HepG2 (cell line): ENCODE measurements around the gene ELF1. TPM values are rescaled to one million over a fixed set of nuclear protein-coding genes. Genes with fewer than 3 reads are reported as not detected.

Source experiments
- ATAC-seq: fragments of 200-7000 bp; cut with Tn5 transposase; 3 replicates; pipeline ENCODE4 v1.9.1; 2020; ENCODE audit warnings: mild to moderate bottlenecking, moderate library complexity
- BruUV-seq: library from RNA; stranded (reverse); fragments of 400-500 nt; replicated peaks from 2 replicates; lab custom pipeline; 2021; lab: Mats Ljungman, UMichigan
- CTCF ChIA-PET: fragments of 300-600 bp; formaldehyde crosslinking; extraction: SDS; loops from one replicate; lab custom pipeline; 2021; ENCODE audit warnings: low total read pairs, inconsistent platforms, low intra/inter-chr PET ratio; lab: Yijun Ruan, JAX
- POLR2A ChIA-PET: fragments of 350-600 bp; sonication (Branson Sonifier 250); formaldehyde crosslinking; loops from one replicate; lab custom pipeline; 2020; ENCODE audit warnings: antibody characterized with exemption, inconsistent platforms; lab: Yijun Ruan, JAX
- DNase-seq: peaks from one replicate; pipeline ENCODE4 v3.0.0-alpha.2; 2015; ENCODE audit warnings: low spot score
- FAIRE-seq: peaks from 3 replicates; lab custom pipeline; 2011; peaks lifted over from hg19 to GRCh38; lab: Jason Lieb, UNC
- H2AFZ ChIP-seq: one replicate; pipeline ENCODE4 v1.6.1; 2011; ENCODE audit warnings: low read length, inconsistent platforms
- H3K27ac ChIP-seq: fragments of 300-600 bp; 3 replicates; pipeline ENCODE4 v1.8.0; 2011; ENCODE audit warnings: mixed run types, mild to moderate bottlenecking, mixed read lengths, low read length, inconsistent platforms; ENCODE audit not compliant: insufficient read depth; ENCODE audit errors: extremely low read length
- H3K27me3 ChIP-seq, 2 experiments: fragments of 200-600 bp in 1 of 2; 2 replicates in 1 of 2; 3 replicates in 1 of 2; pipeline versions ENCODE4 v1.6.0 to v1.8.0; 2011; ENCODE audit warnings: low read length in 2 of 2, mild to moderate bottlenecking in 2 of 2, moderate library complexity in 2 of 2, inconsistent platforms in 1 of 2; ENCODE audit not compliant: insufficient read depth in 2 of 2, control insufficient read depth in 1 of 2
- H3K36me3 ChIP-seq, 2 experiments: fragments of 200-600 bp in 1 of 2; replicated peaks in 1 of 2; 2 replicates in 1 of 2; 3 replicates in 1 of 2; pipeline versions ENCODE4 v1.5.1 to v1.8.0; 2011; ENCODE audit warnings: low read length in 2 of 2, inconsistent platforms in 1 of 2; ENCODE audit not compliant: insufficient read depth in 2 of 2, control insufficient read depth in 1 of 2
- H3K4me1 ChIP-seq: 2 replicates; pipeline ENCODE4 v1.5.1; 2012; ENCODE audit warnings: low read length, inconsistent platforms; ENCODE audit not compliant: insufficient read depth
- H3K4me2 ChIP-seq: 2 replicates; pipeline ENCODE4 v1.6.0; 2011; ENCODE audit warnings: low read depth, low read length, inconsistent platforms
- H3K4me3 ChIP-seq, 3 experiments: fragments of 200-600 bp in 1 of 3; sonication (generic), shearing (Covaris generic) in 1 of 3; replicated peaks in 1 of 3; 2 replicates each; pipeline ENCODE4 v1.5.1; 2011 to 2016; ENCODE audit warnings: low read length in 3 of 3, inconsistent platforms in 2 of 3, low read depth in 2 of 3, mild to moderate bottlenecking in 2 of 3, control low read depth in 1 of 3, mixed read lengths in 1 of 3; ENCODE audit not compliant: insufficient read depth in 1 of 3
- H3K79me2 ChIP-seq: one replicate; pipeline ENCODE4 v1.6.1; 2011; ENCODE audit warnings: low read length, inconsistent platforms; ENCODE audit not compliant: insufficient read depth
- H3K9ac ChIP-seq: 2 replicates; pipeline ENCODE4 v1.6.0; 2011; ENCODE audit warnings: mild to moderate bottlenecking, low read depth, low read length, inconsistent platforms; ENCODE audit not compliant: insufficient read depth
- H3K9me3 ChIP-seq: 2 replicates; pipeline ENCODE4 v1.5.1; 2012; ENCODE audit warnings: mild to moderate bottlenecking, low read length
- H4K20me1 ChIP-seq: 2 replicates; pipeline ENCODE4 v1.6.0; 2011; ENCODE audit warnings: inconsistent platforms, mild to moderate bottlenecking, low read length, moderate library complexity; ENCODE audit not compliant: insufficient read depth
- ARID3A ChIP-seq: IDR thresholded peaks from 2 replicates; pipeline ENCODE4 v1.6.1; 2012; ENCODE audit warnings: low read depth, low read length, improper control_type of control experiment
- ATRX ChIP-seq: sonication (generic); formaldehyde crosslinking; IDR thresholded peaks from 2 replicates; pipeline ENCODE4 v1.4.0; 2020; ENCODE audit warnings: missing genetic modification reagents, borderline replicate concordance
- CEBPB ChIP-seq: IDR thresholded peaks from 2 replicates; pipeline ENCODE4 v1.6.1; 2011; ENCODE audit warnings: low read depth, low read length, improper control_type of control experiment, borderline replicate concordance
- CREB1 ChIP-seq, 2 experiments: fragments of 450-650 bp in 1 of 2; IDR thresholded peaks; 2 replicates each; pipeline ENCODE4 v1.6.1; 2016 to 2017; ENCODE audit warnings: control low read depth in 1 of 2, mild to moderate bottlenecking in 1 of 2, missing compliant biosample characterization in 1 of 2, missing genetic modification characterization in 1 of 2
- HNF4A ChIP-seq: sonication (generic); formaldehyde crosslinking; IDR thresholded peaks from 2 replicates; pipeline ENCODE4 v1.4.0; 2020; ENCODE audit warnings: missing genetic modification reagents
- ISX ChIP-seq: sonication (generic); formaldehyde crosslinking; conservative IDR thresholded peaks from 2 replicates; pipeline ENCODE4 v1.5.0; 2020; ENCODE audit warnings: missing genetic modification reagents
- MTF2 ChIP-seq: sonication (generic); formaldehyde crosslinking; IDR thresholded peaks from 2 replicates; pipeline ENCODE4 v1.5.0; 2020; ENCODE audit warnings: missing genetic modification reagents, borderline replicate concordance
- RARA ChIP-seq: IDR thresholded peaks from 2 replicates; pipeline ENCODE4 v1.6.1; 2016; ENCODE audit warnings: missing genetic modification reagents, missing compliant biosample characterization
- SAP130 ChIP-seq: IDR thresholded peaks from 2 replicates; pipeline ENCODE4 v1.6.1; 2016; ENCODE audit warnings: low read depth
- STAG1 ChIP-seq: sonication (generic); formaldehyde crosslinking; IDR thresholded peaks from 2 replicates; pipeline ENCODE4 v1.4.0; 2020; ENCODE audit warnings: missing genetic modification reagents
- THAP11 ChIP-seq: IDR thresholded peaks from 2 replicates; pipeline ENCODE4 v1.6.1; 2016; ENCODE audit warnings: missing biosample characterization, missing genetic modification reagents
- ZNF263 ChIP-seq: sonication (generic); formaldehyde crosslinking; IDR thresholded peaks from 2 replicates; pipeline ENCODE4 v1.4.0; 2020; ENCODE audit warnings: missing genetic modification reagents
- ZSCAN30 ChIP-seq: sonication (generic); formaldehyde crosslinking; IDR thresholded peaks from 2 replicates; pipeline ENCODE4 v1.5.0; 2020; ENCODE audit warnings: mild to moderate bottlenecking, missing genetic modification reagents
- WGBS: methylation state at CpG from one replicate; pipeline ENCODE4 v1.1.6; 2017; ENCODE audit warnings: low lambda C conversion rate; 5-methylcytosine and 5-hydroxymethylcytosine counted together
- in situ Hi-C: cut with HindIII; loops from 2 replicates; pipeline ENCODE4 v1.10.0; 2017; ENCODE audit warnings: low pct_unique_long_range_greater_than_20kb; ENCODE audit not compliant: extremely low pct_ligation_motif_present
- intact Hi-C: fragments of 100-400 bp; cut with micrococcal nuclease; formaldehyde crosslinking; loops from one replicate; pipeline ENCODE4 v1.10.0; 2022; ENCODE audit not compliant: unreplicated experiment
- polyA plus RNA-seq, 8 experiments: library from polyadenylated mRNA; depleted of rRNA in 3 of 8; stranded (reverse) in 7 of 8; unstranded in 1 of 8; fragments of >200 nt; fragmentation: Illumina TruSeq in 4 of 8; extraction: Trizol in 4 of 8; gene quantifications; 2 replicates each; pipeline versions ENCODE4 v1.2.1 to v1.2.3, GENCODE V29; 2011 to 2016; ENCODE audit warnings: low read depth in 4 of 8, missing spikeins in 1 of 8, mixed read lengths in 1 of 8; ENCODE audit not compliant: insufficient read depth in 1 of 8
- total RNA-seq, 5 experiments: library from RNA; depleted of rRNA; stranded (reverse); fragments of >200 nt; fragmentation: Illumina TruSeq; extraction: Trizol; gene quantifications; 2 replicates each; pipeline ENCODE4 v1.2.3, GENCODE V29; 2016; ENCODE audit warnings: low read depth in 1 of 5
- TF ChIP-seq, protein P1 (sequence below): sonication (generic); formaldehyde crosslinking; IDR thresholded peaks from 2 replicates; pipeline ENCODE4 v1.4.0; 2020; ENCODE audit warnings: missing genetic modification reagents
- TF ChIP-seq, protein P2 (sequence below): sonication (generic); formaldehyde crosslinking; IDR thresholded peaks from 2 replicates; pipeline ENCODE4 v1.8.0; 2022; ENCODE audit warnings: mild to moderate bottlenecking, missing genetic modification reagents, borderline replicate concordance

ELF1 gene
- total and polyA plus RNA-seq, 2 of the 13 experiments (the other 11 are each of a cell fraction or from before 2014, with no cell fraction given), result 24.6 to 71.5 TPM

DNA sequence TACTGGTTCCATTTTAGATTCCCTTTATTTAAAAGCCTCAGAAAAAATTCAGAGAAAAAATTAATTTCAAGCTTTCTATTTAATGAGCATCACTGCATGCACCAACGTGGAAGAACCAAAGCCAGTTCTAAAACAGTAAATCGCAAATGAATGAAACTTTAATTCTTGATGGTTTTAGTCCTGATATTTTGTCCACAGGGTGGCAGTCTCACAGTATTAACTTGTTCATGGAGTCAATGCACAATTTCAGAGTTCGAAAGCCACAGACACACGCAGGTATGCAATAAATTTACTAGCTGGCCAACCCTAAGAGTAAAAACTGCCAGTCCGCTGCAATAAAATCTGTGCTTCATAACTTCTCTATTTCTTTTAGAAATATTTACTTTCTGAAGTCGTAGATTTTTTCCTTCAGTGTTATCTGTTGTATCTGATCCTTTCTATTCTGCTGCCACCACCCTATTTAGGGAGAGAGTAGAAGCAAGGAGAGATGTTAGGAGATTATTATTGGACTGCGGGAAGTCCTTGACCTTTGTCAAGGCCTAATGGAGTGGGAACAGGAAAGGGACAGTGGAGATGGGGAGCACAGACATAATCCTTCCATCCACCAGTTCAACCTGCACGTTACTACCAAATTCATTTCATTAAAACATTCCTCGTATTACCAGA is 35.2 kb upstream of the ELF1 start (continued):
- TF ChIP-seq, protein P1, sequence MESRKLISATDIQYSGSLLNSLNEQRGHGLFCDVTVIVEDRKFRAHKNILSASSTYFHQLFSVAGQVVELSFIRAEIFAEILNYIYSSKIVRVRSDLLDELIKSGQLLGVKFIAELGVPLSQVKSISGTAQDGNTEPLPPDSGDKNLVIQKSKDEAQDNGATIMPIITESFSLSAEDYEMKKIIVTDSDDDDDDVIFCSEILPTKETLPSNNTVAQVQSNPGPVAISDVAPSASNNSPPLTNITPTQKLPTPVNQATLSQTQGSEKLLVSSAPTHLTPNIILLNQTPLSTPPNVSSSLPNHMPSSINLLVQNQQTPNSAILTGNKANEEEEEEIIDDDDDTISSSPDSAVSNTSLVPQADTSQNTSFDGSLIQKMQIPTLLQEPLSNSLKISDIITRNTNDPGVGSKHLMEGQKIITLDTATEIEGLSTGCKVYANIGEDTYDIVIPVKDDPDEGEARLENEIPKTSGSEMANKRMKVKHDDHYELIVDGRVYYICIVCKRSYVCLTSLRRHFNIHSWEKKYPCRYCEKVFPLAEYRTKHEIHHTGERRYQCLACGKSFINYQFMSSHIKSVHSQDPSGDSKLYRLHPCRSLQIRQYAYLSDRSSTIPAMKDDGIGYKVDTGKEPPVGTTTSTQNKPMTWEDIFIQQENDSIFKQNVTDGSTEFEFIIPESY (CRISPR knock-in tag), result no peak
- TF ChIP-seq ARID3A (peak; percentile 82), ATRX (no peak), ZSCAN30 (CRISPR knock-in tag) (0 out of 2 replicates have a peak, but pooled peaks have one; percentile 24), ISX (CRISPR knock-in tag) (no peak), ZNF263 (CRISPR knock-in tag) (peak; percentile 42; the same call in 1 of the 2 replicates), HNF4A (peak; percentile 52), SAP130 (peak; percentile 43; the same call in 1 of the 2 replicates), RARA (CRISPR knock-in tag) (0 out of 2 replicates have a peak, but pooled peaks have one; percentile 24), STAG1 (peak; percentile 51)

- Histone ChIP-seq H4K20me1 (peaks cover 41% of the 10 kb centered on the region), H3K4me1 (peaks cover 92% of the 10 kb centered on the region)
These were observed 34.3 kb upstream of the ELF1 start for GRCh38 chr13:41053384-41053826.

More at GRCh38 chr13:41053384-41053826, 34.3 kb upstream of the ELF1 start:
- ChIA-PET CTCF (no interaction called here), POLR2A (no interaction called here)
- Histone ChIP-seq H3K9ac (no peak overlapping the region), H3K27ac (peak overlapping the region; percentile 11), H3K79me2 (peaks cover 100% of the 10 kb centered on the region), H3K4me2 (peak overlapping the region; percentile 8; the same call in 1 of the 2 replicates), H3K27me3 (no peaks in the 10 kb centered on the region), H2AFZ (no peak overlapping the region), H3K36me3 (peaks cover 3 to 14% of the 10 kb centered on the region in 2 experiments; a peak in 2 of 5 replicates), H3K9me3 (peaks cover 9% of the 10 kb centered on the region), H3K4me3 (no peak overlapping the region)
- WGBS, result 65% methylated on average over 2 of the region's 2 CpGs
- no peak for DNase-seq
- in situ Hi-C loops, result loop anchor here (10.0 kb wide), 1 partner anchor 79 kb away; no protein-coding TSS in a partner anchor
- no peak for ATAC-seq
- intact Hi-C loops, result no loop called here
- FAIRE-seq, result no peak
- no TSS peak for BruUV-seq
- TF ChIP-seq CREB1 (IDR thresholded peaks at IDR 0.05), result no peak
- TF ChIP-seq CREB1 (CRISPR knock-in tag; IDR thresholded peaks at IDR 0.05), result 0 out of 2 replicates have a peak, but pooled peaks have one; percentile 14
- TF ChIP-seq MTF2 (CRISPR knock-in tag), result no peak
- peak; percentile 84 for TF ChIP-seq CEBPB
- TF ChIP-seq, protein P2, sequence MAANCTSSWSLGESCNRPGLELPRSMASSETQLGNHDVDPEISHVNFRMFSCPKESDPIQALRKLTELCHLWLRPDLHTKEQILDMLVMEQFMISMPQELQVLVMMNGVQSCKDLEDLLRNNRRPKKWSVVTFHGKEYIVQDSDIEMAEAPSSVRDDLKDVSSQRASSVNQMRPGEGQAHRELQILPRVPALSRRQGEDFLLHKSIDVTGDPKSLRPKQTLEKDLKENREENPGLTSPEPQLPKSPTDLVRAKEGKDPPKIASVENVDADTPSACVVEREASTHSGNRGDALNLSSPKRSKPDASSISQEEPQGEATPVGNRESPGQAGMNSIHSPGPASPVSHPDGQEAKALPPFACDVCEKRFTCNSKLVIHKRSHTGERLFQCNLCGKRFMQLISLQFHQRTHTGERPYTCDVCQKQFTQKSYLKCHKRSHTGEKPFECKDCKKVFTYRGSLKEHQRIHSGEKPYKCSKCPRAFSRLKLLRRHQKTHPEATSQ (CRISPR knock-in tag), result no peak
- no peak for TF ChIP-seq THAP11
